ENCODE results near the gene GALNT2. TPM values are rescaled to one million over a fixed set of nuclear protein-coding genes. Genes with fewer than 3 reads are reported as not detected.

Gene GALNT2
- total and polyA plus RNA-seq, 2 donors (not counting 1 experiment from before 2014, with no cell fraction given), result 19.0 to 184 TPM

DNA sequence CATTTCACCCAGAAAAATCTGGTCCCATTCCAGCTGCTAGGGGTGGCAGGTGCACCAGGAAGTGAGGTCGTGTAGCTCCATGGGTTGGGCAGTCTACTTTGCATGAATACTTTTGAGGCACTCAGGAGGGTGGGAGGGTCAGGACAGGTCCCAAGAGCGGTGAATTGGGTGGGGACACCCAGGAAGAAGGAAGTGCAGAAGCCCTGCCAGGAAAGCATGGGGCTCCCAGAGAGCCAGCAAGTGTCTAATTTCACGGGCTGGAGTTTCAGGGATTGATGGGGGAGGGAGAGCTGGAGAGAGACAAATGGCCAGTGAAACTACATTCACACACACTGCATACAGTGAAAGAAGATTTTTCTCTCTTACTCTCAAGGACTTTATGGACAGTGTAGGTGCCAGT is 137.8 kb downstream of the GALNT2 start:
- Histone ChIP-seq H3K4me2 (replicated peaks; ENCODE audit: low read depth, low read length, poor library complexity, severe bottlenecking) (no peak overlapping the region), H3K27ac (ENCODE audit: low read length in 2 of 2) (peak overlapping the region in 1 of 2 donors; percentile 31), H3K36me3 (replicated peaks in 1 of 2; ENCODE audit: control extremely low read depth in 1 of 2, control insufficient read depth in 1 of 2, extremely low read depth in 1 of 2, insufficient read depth in 2 of 2, low read length in 1 of 2) (peaks cover 16 to 17% of the 10 kb centered on the region in 2 experiments), H3K27me3 (replicated peaks in 1 of 4; ENCODE audit: control extremely low read depth in 1 of 4, control insufficient read depth in 3 of 4, insufficient read depth in 4 of 4, low read length in 3 of 4) (no peaks in the 10 kb centered on the region), H3K79me2 (ENCODE audit: control insufficient read depth, insufficient read depth, low read length) (peaks cover 10% of the 10 kb centered on the region), H3K9me3 (ENCODE audit: control extremely low read depth in 1 of 3, control insufficient read depth in 2 of 3, insufficient read depth in 1 of 3, low read length in 2 of 3) (no peaks in the 10 kb centered on the region), H2AFZ (ENCODE audit: insufficient read depth, low read depth, low read length, poor library complexity, severe bottlenecking) (no peak overlapping the region), H3K4me1 (ENCODE audit: control insufficient read depth in 2 of 2, insufficient read depth in 2 of 2, low read length in 2 of 2) (peaks cover 22 to 23% of the 10 kb centered on the region in 2 donors), H4K20me1 (ENCODE audit: control insufficient read depth, insufficient read depth, low read length, poor library complexity, severe bottlenecking) (no peaks in the 10 kb centered on the region), H3K9ac (ENCODE audit: low read length) (no peak overlapping the region), H3K4me3 (ENCODE audit: control extremely low read depth in 1 of 5, extremely low read depth in 1 of 5, insufficient read depth in 1 of 5, low read depth in 2 of 5, low read length in 4 of 5) (no peak overlapping the region)
- DNase-seq (no peak), ATAC-seq (ENCODE audit: low read depth) (no peak)
- intact Hi-C loops (cut with micrococcal nuclease), result loop anchor here (5.0 kb wide), 1 partner anchor 83 kb away; no protein-coding TSS in a partner anchor
- Mint-ChIP-seq H3K27ac (peak overlapping the region; percentile 34), H3K4me1 (peaks cover 38% of the 10 kb centered on the region), H3K27me3 (no peaks in the 10 kb centered on the region), H3K4me3 (no peak overlapping the region), H3K9me3 (ENCODE audit: insufficient read depth) (no peaks in the 10 kb centered on the region)
- WGBS (ENCODE audit: insufficient coverage), result 66% methylated on average over 2 of the region's 3 CpGs
- no peak for TF ChIP-seq EZH2 (IDR thresholded peaks at IDR 0.05; ENCODE audit: borderline replicate concordance, insufficient read depth, low read depth, low read length, poor library complexity, severe bottlenecking)
- TF ChIP-seq, protein P1, sequence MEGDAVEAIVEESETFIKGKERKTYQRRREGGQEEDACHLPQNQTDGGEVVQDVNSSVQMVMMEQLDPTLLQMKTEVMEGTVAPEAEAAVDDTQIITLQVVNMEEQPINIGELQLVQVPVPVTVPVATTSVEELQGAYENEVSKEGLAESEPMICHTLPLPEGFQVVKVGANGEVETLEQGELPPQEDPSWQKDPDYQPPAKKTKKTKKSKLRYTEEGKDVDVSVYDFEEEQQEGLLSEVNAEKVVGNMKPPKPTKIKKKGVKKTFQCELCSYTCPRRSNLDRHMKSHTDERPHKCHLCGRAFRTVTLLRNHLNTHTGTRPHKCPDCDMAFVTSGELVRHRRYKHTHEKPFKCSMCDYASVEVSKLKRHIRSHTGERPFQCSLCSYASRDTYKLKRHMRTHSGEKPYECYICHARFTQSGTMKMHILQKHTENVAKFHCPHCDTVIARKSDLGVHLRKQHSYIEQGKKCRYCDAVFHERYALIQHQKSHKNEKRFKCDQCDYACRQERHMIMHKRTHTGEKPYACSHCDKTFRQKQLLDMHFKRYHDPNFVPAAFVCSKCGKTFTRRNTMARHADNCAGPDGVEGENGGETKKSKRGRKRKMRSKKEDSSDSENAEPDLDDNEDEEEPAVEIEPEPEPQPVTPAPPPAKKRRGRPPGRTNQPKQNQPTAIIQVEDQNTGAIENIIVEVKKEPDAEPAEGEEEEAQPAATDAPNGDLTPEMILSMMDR (IDR thresholded peaks at IDR 0.05), result no peak
- ChIA-PET POLR2A (no interaction called here), CTCF (interaction anchor here (0.7 to 1.4 kb wide), 3 partner anchors 10 to 107 kb away, joined by 3 read pairs; no protein-coding TSS in a partner anchor)

DNA sequence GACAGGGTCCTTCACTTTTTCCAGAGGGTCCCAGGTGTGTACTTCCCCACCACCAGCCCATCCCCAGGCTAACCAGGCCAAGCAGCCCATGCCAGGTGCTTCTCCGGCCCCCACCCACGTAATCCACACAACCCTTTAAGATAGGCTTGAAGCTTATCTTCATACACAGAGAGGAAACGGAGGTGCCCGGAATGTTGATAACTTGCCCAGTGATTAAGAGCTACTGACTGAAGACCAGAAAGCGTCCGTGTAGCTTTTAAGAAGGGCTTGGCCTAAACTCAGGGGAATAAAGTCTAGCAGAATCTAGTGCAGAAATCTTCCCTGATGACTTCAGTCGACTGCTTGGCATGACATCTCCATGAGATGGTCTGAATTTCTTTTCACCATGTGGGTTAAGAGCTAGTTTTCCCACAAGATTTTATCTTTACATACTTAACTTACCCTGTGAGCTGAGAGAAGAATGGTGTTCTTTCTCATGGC is 138.7 kb downstream of the GALNT2 start:
- no peaks in the 10 kb centered on the region for H3K27me3 Mint-ChIP-seq
- ATAC-seq (ENCODE audit: low read depth) (no peak), DNase-seq (no peak)
- peaks cover 15 to 17% of the 10 kb centered on the region in 2 experiments for H3K36me3 ChIP-seq (replicated peaks in 1 of 2; ENCODE audit: control extremely low read depth in 1 of 2, control insufficient read depth in 1 of 2, extremely low read depth in 1 of 2, insufficient read depth in 2 of 2, low read length in 1 of 2)
- CTCF ChIA-PET, result interaction anchor here (0.7 to 1.4 kb wide), 3 partner anchors 9 to 106 kb away, joined by 3 read pairs; no protein-coding TSS in a partner anchor
- WGBS (ENCODE audit: insufficient coverage), result 97% methylated on average over 6 of the region's 7 CpGs
- POLR2A ChIA-PET, result no interaction called here
- H3K9me3 ChIP-seq (ENCODE audit: control extremely low read depth in 1 of 3, control insufficient read depth in 2 of 3, insufficient read depth in 1 of 3, low read length in 2 of 3), result no peaks in the 10 kb centered on the region
- H2AFZ ChIP-seq (ENCODE audit: insufficient read depth, low read depth, low read length, poor library complexity, severe bottlenecking), result no peak overlapping the region
- intact Hi-C loops (cut with micrococcal nuclease), result loop anchor here (5.0 kb wide), 1 partner anchor 83 kb away; no protein-coding TSS in a partner anchor
- H3K27ac Mint-ChIP-seq, result no peak overlapping the region
- H3K4me1 Mint-ChIP-seq, result peaks cover 47% of the 10 kb centered on the region
- H3K4me1 ChIP-seq (ENCODE audit: control insufficient read depth in 2 of 2, insufficient read depth in 2 of 2, low read length in 2 of 2), result peaks cover 31% of the 10 kb centered on the region in 2 donors
- H3K9ac ChIP-seq (ENCODE audit: low read length), result no peak overlapping the region
- peaks cover 4% of the 10 kb centered on the region for H3K79me2 ChIP-seq (ENCODE audit: control insufficient read depth, insufficient read depth, low read length)
- no peaks in the 10 kb centered on the region for H4K20me1 ChIP-seq (ENCODE audit: control insufficient read depth, insufficient read depth, low read length, poor library complexity, severe bottlenecking)
- no peak overlapping the region for H3K4me3 ChIP-seq (ENCODE audit: control extremely low read depth in 1 of 5, extremely low read depth in 1 of 5, insufficient read depth in 1 of 5, low read depth in 2 of 5, low read length in 4 of 5)
- no peak overlapping the region for H3K4me3 Mint-ChIP-seq
- no peaks in the 10 kb centered on the region for H3K9me3 Mint-ChIP-seq (ENCODE audit: insufficient read depth)
- no peak overlapping the region for H3K4me2 ChIP-seq (replicated peaks; ENCODE audit: low read depth, low read length, poor library complexity, severe bottlenecking)
- TF ChIP-seq, protein P1 (IDR thresholded peaks at IDR 0.05), result no peak
- no peak for TF ChIP-seq EZH2 (IDR thresholded peaks at IDR 0.05; ENCODE audit: borderline replicate concordance, insufficient read depth, low read depth, low read length, poor library complexity, severe bottlenecking)
- peak overlapping the region in 1 of 2 donors; percentile 16 for H3K27ac ChIP-seq (ENCODE audit: low read length in 2 of 2)
- H3K27me3 ChIP-seq (replicated peaks in 1 of 4; ENCODE audit: control extremely low read depth in 1 of 4, control insufficient read depth in 3 of 4, insufficient read depth in 4 of 4, low read length in 3 of 4), result no peaks in the 10 kb centered on the region
